Panc1 (cell line): ENCODE results near the gene COL6A3.

ENCODE experiments used
- CTCF ChIP-seq: fragments of 450-650 bp; IDR thresholded peaks from 2 replicates; pipeline ENCODE4 v1.5.1; 2017; ENCODE audit warnings: mild to moderate bottlenecking
- POLR2AphosphoS5 ChIP-seq: IDR thresholded peaks from 2 replicates; pipeline ENCODE4 v1.6.1; 2012; ENCODE audit warnings: mild to moderate bottlenecking, low read depth, low read length, moderate library complexity
- REST ChIP-seq, 2 experiments: IDR thresholded peaks; 2 replicates each; pipeline ENCODE4 v1.6.1; 2011 to 2012; ENCODE audit warnings: low read depth in 2 of 2, control low read depth in 1 of 2, low read length in 1 of 2, mild to moderate bottlenecking in 1 of 2, moderate library complexity in 1 of 2; ENCODE audit not compliant: insufficient read depth in 1 of 2
- SIN3A ChIP-seq: IDR thresholded peaks from 2 replicates; pipeline ENCODE4 v1.6.1; 2012; ENCODE audit warnings: low read depth, mild to moderate bottlenecking, low read length, moderate library complexity, borderline replicate concordance; ENCODE audit not compliant: insufficient read depth

GRCh38 chr2:237384672-237385020 lies 29.3 kb downstream of the COL6A3 start:
- TF ChIP-seq CTCF (no peak), SIN3A (no peak), POLR2AphosphoS5 (no peak), REST (IDR thresholded peaks at IDR 0.05; ENCODE audit: insufficient read depth in 1 of 2, low read depth in 2 of 2, low read length in 1 of 2) (no peak)
